Measurements from ENCODE around the gene PXDN. TPM values are rescaled to one million over a fixed set of nuclear protein-coding genes. Genes with fewer than 3 reads are reported as not detected.

The PXDN gene
- total and polyA plus RNA-seq, 9 of the 15 experiments (the other 6 are each of a cell fraction or from before 2014, with no cell fraction given), result 0.49 TPM; not detected in 8

DNA sequence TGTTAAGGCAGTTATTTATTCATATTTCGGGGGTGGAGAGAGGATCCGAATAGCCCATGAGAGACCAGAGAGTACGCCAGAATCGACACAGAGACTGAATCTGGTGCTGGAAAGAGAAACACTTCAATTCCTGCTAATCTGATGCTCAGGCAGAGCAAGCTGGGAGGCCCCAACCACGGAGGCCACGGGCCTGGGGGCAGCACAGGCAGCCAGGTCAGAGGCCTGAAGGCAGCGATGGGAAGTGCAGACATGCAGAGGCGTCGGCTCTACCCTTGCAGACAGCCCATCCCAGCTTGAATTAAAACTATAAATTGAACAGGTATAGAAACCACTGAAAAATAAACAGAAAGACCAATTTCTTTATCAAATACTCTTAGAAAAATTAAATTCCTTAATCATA is 50.6 kb downstream of the PXDN start:
- BruUV-seq (replicated peaks), result no TSS peak
- intact Hi-C loops (cut with micrococcal nuclease), result no loop called here

DNA sequence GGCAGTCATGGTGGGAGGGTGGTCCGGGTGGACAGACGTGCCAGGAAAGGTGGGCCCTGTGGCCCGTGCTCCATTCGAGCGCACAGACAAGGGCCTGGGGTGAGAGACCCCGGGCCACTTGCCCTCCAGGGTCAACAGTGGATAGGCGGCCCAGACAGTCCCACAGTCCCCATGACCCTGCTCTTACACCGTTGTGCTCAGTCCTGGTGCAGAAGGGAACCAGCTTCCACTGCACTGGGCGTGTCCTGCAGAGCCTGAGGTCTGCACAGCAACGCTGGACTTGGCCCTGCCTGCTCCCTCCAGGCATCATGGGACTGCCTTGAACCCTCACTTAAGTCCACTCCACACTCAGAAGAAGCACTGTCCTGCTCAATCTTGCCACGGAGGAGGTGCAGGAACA is 52.0 kb downstream of the PXDN start:
- BruUV-seq (replicated peaks), result no TSS peak
- Histone ChIP-seq H3K4me2 (ENCODE audit: insufficient read depth, low read length) (no peak overlapping the region), H3K79me2 (ENCODE audit: control insufficient read depth, insufficient read depth, low read length) (no peaks in the 10 kb centered on the region), H3K9me3 (replicated peaks; ENCODE audit: control insufficient read depth, insufficient read depth, low read depth, low read length) (no peaks in the 10 kb centered on the region), H3K9ac (ENCODE audit: insufficient read depth in 1 of 2, low read depth in 2 of 2, low read length in 2 of 2) (no peak overlapping the region), H2AFZ (ENCODE audit: low read depth, low read length) (no peak overlapping the region), H3K4me1 (replicated peaks in 1 of 2; ENCODE audit: control insufficient read depth in 2 of 2, insufficient read depth in 2 of 2, low read length in 2 of 2) (no peaks in the 10 kb centered on the region), H4K20me1 (replicated peaks; ENCODE audit: control insufficient read depth, insufficient read depth, low read length) (no peaks in the 10 kb centered on the region), H3K27me3 (ENCODE audit: control insufficient read depth in 2 of 2, insufficient read depth in 2 of 2, low read length in 2 of 2) (peaks cover 0 to 30% of the 10 kb centered on the region in 2 experiments; a peak in 4 of 5 replicates), H3K36me3 (ENCODE audit: control insufficient read depth, insufficient read depth, low read length) (no peaks in the 10 kb centered on the region), H3K9me1 (ENCODE audit: control insufficient read depth, insufficient read depth, low read length) (no peaks in the 10 kb centered on the region), H3K27ac (ENCODE audit: extremely low read depth, low read depth, low read length) (no peak overlapping the region), H3K4me3 (no peak overlapping the region)
- DNase-seq (ENCODE audit: extremely low read depth in 1 of 4, low spot score in 3 of 4), result no peak
- in situ Hi-C loops (cut with MboI) (no loop called here), intact Hi-C loops (cut with micrococcal nuclease) (no loop called here)
- CTCF ChIA-PET (ENCODE audit: low intra/inter-chr PET ratio), result no interaction called here
- FAIRE-seq, result no peak
- ATAC-seq, result no peak
- WGBS (ENCODE audit: insufficient coverage, low coverage, missing lambda C conversion rate), result 1% methylated on average over 9 of the region's 11 CpGs
- POLR2A ChIA-PET, result no interaction called here
- TF ChIP-seq, protein P1, sequence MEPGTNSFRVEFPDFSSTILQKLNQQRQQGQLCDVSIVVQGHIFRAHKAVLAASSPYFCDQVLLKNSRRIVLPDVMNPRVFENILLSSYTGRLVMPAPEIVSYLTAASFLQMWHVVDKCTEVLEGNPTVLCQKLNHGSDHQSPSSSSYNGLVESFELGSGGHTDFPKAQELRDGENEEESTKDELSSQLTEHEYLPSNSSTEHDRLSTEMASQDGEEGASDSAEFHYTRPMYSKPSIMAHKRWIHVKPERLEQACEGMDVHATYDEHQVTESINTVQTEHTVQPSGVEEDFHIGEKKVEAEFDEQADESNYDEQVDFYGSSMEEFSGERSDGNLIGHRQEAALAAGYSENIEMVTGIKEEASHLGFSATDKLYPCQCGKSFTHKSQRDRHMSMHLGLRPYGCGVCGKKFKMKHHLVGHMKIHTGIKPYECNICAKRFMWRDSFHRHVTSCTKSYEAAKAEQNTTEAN (CRISPR knock-in tag; IDR thresholded peaks at IDR 0.05), result no peak
- no peak for TF ChIP-seq HNRNPH1 (optimal IDR thresholded peaks at IDR 0.05; ENCODE audit: low read depth, low read length)
- TF ChIP-seq, protein P2, sequence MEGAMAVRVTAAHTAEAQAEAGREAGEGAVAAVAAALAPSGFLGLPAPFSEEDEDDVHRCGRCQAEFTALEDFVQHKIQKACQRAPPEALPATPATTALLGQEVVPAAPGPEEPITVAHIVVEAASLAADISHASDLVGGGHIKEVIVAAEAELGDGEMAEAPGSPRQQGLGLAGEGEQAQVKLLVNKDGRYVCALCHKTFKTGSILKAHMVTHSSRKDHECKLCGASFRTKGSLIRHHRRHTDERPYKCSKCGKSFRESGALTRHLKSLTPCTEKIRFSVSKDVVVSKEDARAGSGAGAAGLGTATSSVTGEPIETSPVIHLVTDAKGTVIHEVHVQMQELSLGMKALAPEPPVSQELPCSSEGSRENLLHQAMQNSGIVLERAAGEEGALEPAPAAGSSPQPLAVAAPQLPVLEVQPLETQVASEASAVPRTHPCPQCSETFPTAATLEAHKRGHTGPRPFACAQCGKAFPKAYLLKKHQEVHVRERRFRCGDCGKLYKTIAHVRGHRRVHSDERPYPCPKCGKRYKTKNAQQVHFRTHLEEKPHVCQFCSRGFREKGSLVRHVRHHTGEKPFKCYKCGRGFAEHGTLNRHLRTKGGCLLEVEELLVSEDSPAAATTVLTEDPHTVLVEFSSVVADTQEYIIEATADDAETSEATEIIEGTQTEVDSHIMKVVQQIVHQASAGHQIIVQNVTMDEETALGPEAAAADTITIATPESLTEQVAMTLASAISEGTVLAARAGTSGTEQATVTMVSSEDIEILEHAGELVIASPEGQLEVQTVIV (CRISPR knock-in tag; IDR thresholded peaks at IDR 0.05; ENCODE audit: borderline replicate concordance), result no peak
- TF ChIP-seq, protein P3, sequence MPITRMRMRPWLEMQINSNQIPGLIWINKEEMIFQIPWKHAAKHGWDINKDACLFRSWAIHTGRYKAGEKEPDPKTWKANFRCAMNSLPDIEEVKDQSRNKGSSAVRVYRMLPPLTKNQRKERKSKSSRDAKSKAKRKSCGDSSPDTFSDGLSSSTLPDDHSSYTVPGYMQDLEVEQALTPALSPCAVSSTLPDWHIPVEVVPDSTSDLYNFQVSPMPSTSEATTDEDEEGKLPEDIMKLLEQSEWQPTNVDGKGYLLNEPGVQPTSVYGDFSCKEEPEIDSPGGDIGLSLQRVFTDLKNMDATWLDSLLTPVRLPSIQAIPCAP (CRISPR knock-in tag; IDR thresholded peaks at IDR 0.05; ENCODE audit: borderline replicate concordance), result no peak
- no peak for TF ChIP-seq HMG20B (CRISPR knock-in tag; IDR thresholded peaks at IDR 0.05)
- no peak for TF ChIP-seq CHD1 (IDR thresholded peaks at IDR 0.05; ENCODE audit: low read length)
- no peak for TF ChIP-seq ZNF263 (CRISPR knock-in tag; IDR thresholded peaks at IDR 0.05; ENCODE audit: borderline replicate concordance)
- no peak for TF ChIP-seq SOX6 (IDR thresholded peaks at IDR 0.05)

More for the DNA sequence above, 50.6 kb downstream of the PXDN start:
- H3K4me1 ChIP-seq (replicated peaks in 1 of 2; ENCODE audit: control insufficient read depth in 2 of 2, insufficient read depth in 2 of 2, low read length in 2 of 2), result no peaks in the 10 kb centered on the region
- no peak overlapping the region for H3K27ac ChIP-seq (ENCODE audit: extremely low read depth, low read depth, low read length)
- H3K9me1 ChIP-seq (ENCODE audit: control insufficient read depth, insufficient read depth, low read length), result no peaks in the 10 kb centered on the region
- ATAC-seq (no peak), DNase-seq (ENCODE audit: extremely low read depth in 1 of 4, low spot score in 3 of 4) (no peak), FAIRE-seq (no peak)
- in situ Hi-C loops (cut with MboI), result no loop called here
- CTCF ChIA-PET (ENCODE audit: low intra/inter-chr PET ratio), result no interaction called here
- H3K79me2 ChIP-seq (ENCODE audit: control insufficient read depth, insufficient read depth, low read length), result no peaks in the 10 kb centered on the region
- H3K36me3 ChIP-seq (ENCODE audit: control insufficient read depth, insufficient read depth, low read length), result no peaks in the 10 kb centered on the region
- peaks cover 0 to 21% of the 10 kb centered on the region in 2 experiments; a peak in 4 of 5 replicates for H3K27me3 ChIP-seq (ENCODE audit: control insufficient read depth in 2 of 2, insufficient read depth in 2 of 2, low read length in 2 of 2)
- 1% methylated on average over 9 of the region's 9 CpGs for WGBS (ENCODE audit: insufficient coverage, low coverage, missing lambda C conversion rate)
- no peak overlapping the region for H3K4me2 ChIP-seq (ENCODE audit: insufficient read depth, low read length)
- no peak overlapping the region for H2AFZ ChIP-seq (ENCODE audit: low read depth, low read length)
- no peaks in the 10 kb centered on the region for H3K9me3 ChIP-seq (replicated peaks; ENCODE audit: control insufficient read depth, insufficient read depth, low read depth, low read length)
- no peaks in the 10 kb centered on the region for H4K20me1 ChIP-seq (replicated peaks; ENCODE audit: control insufficient read depth, insufficient read depth, low read length)
- POLR2A ChIA-PET, result no interaction called here
- TF ChIP-seq ZNF232 (CRISPR knock-in tag; IDR thresholded peaks at IDR 0.05), result no peak
- no peak for TF ChIP-seq ZNF589 (CRISPR knock-in tag; IDR thresholded peaks at IDR 0.05; ENCODE audit: low read depth)
- TF ChIP-seq ZNF282 (CRISPR knock-in tag; IDR thresholded peaks at IDR 0.05), result no peak
- no peak for TF ChIP-seq KAT8 (IDR thresholded peaks at IDR 0.05; ENCODE audit: low read depth)
- TF ChIP-seq MCM3 (IDR thresholded peaks at IDR 0.05), result no peak
- TF ChIP-seq, protein P4, sequence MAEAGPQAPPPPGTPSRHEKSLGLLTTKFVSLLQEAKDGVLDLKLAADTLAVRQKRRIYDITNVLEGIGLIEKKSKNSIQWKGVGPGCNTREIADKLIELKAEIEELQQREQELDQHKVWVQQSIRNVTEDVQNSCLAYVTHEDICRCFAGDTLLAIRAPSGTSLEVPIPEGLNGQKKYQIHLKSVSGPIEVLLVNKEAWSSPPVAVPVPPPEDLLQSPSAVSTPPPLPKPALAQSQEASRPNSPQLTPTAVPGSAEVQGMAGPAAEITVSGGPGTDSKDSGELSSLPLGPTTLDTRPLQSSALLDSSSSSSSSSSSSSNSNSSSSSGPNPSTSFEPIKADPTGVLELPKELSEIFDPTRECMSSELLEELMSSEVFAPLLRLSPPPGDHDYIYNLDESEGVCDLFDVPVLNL (CRISPR knock-in tag; IDR thresholded peaks at IDR 0.05; ENCODE audit: low read depth), result no peak
- no peak overlapping the region for H3K4me3 ChIP-seq
- no peak overlapping the region for H3K9ac ChIP-seq (ENCODE audit: insufficient read depth in 1 of 2, low read depth in 2 of 2, low read length in 2 of 2)

Data from K562 (cell line).